Neural cell (in vitro differentiated cells): ENCODE data around the gene CA5A. TPM values are rescaled to one million over a fixed set of nuclear protein-coding genes. Genes with fewer than 3 reads are reported as not detected.
"Not testable (repeated sequence)": the region's sequence is repeated elsewhere in the genome, so short reads cannot be mapped to it uniquely, and the experiment has no call there.

Experiments
- H2AFZ ChIP-seq: fragments of 200-600, 300-800 bp; sonication (generic), shearing (Covaris generic); 2 replicates; pipeline ENCODE4 v1.6.0; 2014; ENCODE audit warnings: low read depth, mild to moderate bottlenecking, antibody characterized with exemption, low read length, moderate library complexity
- H3F3A ChIP-seq: fragments of 200-600 bp; shearing (Covaris generic); 2 replicates; pipeline ENCODE4 v1.6.1; 2016; ENCODE audit warnings: mild to moderate bottlenecking, moderate library complexity, mixed read lengths, antibody characterized with exemption, low read length; ENCODE audit not compliant: insufficient read depth, poor library complexity, severe bottlenecking
- H3K27ac ChIP-seq: fragments of 200-600, 300-800 bp; sonication (generic), shearing (Covaris generic); 2 replicates; pipeline ENCODE4 v1.5.1; 2014; ENCODE audit warnings: mild to moderate bottlenecking, low read length, moderate library complexity
- H3K27me3 ChIP-seq: fragments of 300-800, 200-600 bp; sonication (generic), shearing (Covaris generic); 2 replicates; pipeline ENCODE4 v1.6.0; 2014; ENCODE audit warnings: mild to moderate bottlenecking, low read depth, low read length, moderate library complexity; ENCODE audit not compliant: insufficient read depth
- H3K36me3 ChIP-seq: fragments of 300-800, 200-600 bp; sonication (generic), shearing (Covaris generic); 2 replicates; pipeline ENCODE4 v1.5.1; 2014; ENCODE audit warnings: mild to moderate bottlenecking, antibody characterized with exemption, low read length, moderate library complexity; ENCODE audit not compliant: insufficient read depth
- H3K4me2 ChIP-seq: fragments of 300-800, 200-600 bp; sonication (generic), shearing (Covaris generic); 2 replicates; pipeline ENCODE4 v1.6.0; 2014; ENCODE audit warnings: mild to moderate bottlenecking, low read length
- H3K4me3 ChIP-seq: fragments of 300-800, 200-600 bp; sonication (generic), shearing (Covaris generic); 2 replicates; pipeline ENCODE4 v1.5.1; 2014; ENCODE audit warnings: mild to moderate bottlenecking, low read length, moderate library complexity
- H3K79me2 ChIP-seq: fragments of 200-600 bp; shearing (Covaris generic); replicated peaks from 2 replicates; pipeline ENCODE4 v1.6.0; 2014; ENCODE audit warnings: mild to moderate bottlenecking, low read length, moderate library complexity; ENCODE audit not compliant: insufficient read depth
- H3K9ac ChIP-seq: fragments of 300-800, 200-600 bp; sonication (generic), shearing (Covaris generic); 2 replicates; pipeline ENCODE4 v1.6.1; 2016; ENCODE audit warnings: mild to moderate bottlenecking, low read length, mixed read lengths
- H3K9me2 ChIP-seq: fragments of 200-600 bp; shearing (Covaris generic); 2 replicates; pipeline ENCODE4 v1.6.1; 2016; ENCODE audit warnings: mild to moderate bottlenecking, low read length, mixed read lengths; ENCODE audit not compliant: insufficient read depth
- H3K9me3 ChIP-seq: fragments of 200-600, 300-800 bp; sonication (generic), shearing (Covaris generic); 2 replicates; pipeline ENCODE4 v1.6.1; 2016; ENCODE audit warnings: mild to moderate bottlenecking, mixed run types, low read length, moderate library complexity, mixed read lengths
- H4K20me1 ChIP-seq: fragments of 200-600 bp; shearing (Covaris generic); 2 replicates; pipeline ENCODE4 v1.6.1; 2016; ENCODE audit warnings: mild to moderate bottlenecking, mixed run types; ENCODE audit not compliant: insufficient read depth
- EP300 ChIP-seq: fragments of 450-650 bp; conservative IDR thresholded peaks from 2 replicates; pipeline ENCODE4 v1.6.1; 2014; ENCODE audit warnings: antibody characterized with exemption, mild to moderate bottlenecking, moderate library complexity; ENCODE audit not compliant: poor library complexity, severe bottlenecking
- EZH2 ChIP-seq: fragments of 200-600, 300-800 bp; shearing (Covaris generic), sonication (generic); IDR thresholded peaks from 2 replicates; pipeline ENCODE4 v1.6.1; 2014; ENCODE audit warnings: antibody characterized with exemption, low read length, borderline replicate concordance, mild to moderate bottlenecking; ENCODE audit not compliant: insufficient read depth, poor library complexity, severe bottlenecking
- MXI1 ChIP-seq: fragments of 450-650 bp; conservative IDR thresholded peaks from 2 replicates; pipeline ENCODE4 v1.6.1; 2014; ENCODE audit warnings: antibody characterized with exemption, mild to moderate bottlenecking; ENCODE audit not compliant: poor library complexity, severe bottlenecking
- POLR2AphosphoS5 ChIP-seq: IDR thresholded peaks from 2 replicates; pipeline ENCODE4 v1.6.1; 2012
- RAD21 ChIP-seq: fragments of 450-650 bp; conservative IDR thresholded peaks from 2 replicates; pipeline ENCODE4 v1.6.1; 2014; ENCODE audit warnings: antibody characterized with exemption, mild to moderate bottlenecking, moderate library complexity
- SMC3 ChIP-seq: fragments of 450-650 bp; conservative IDR thresholded peaks from 2 replicates; pipeline ENCODE4 v1.6.1; 2014; ENCODE audit warnings: antibody characterized with exemption, mild to moderate bottlenecking, moderate library complexity; ENCODE audit not compliant: poor library complexity
- TAF1 ChIP-seq: IDR thresholded peaks from 2 replicates; pipeline ENCODE4 v1.6.1; 2012; ENCODE audit warnings: low read depth
- polyA plus RNA-seq: library from polyadenylated mRNA; depleted of rRNA; stranded (reverse); fragments of >200 nt; gene quantifications from 2 replicates; pipeline ENCODE4 v1.2.3, GENCODE V29; 2014
- TF ChIP-seq, protein P1 (sequence below): IDR thresholded peaks from 2 replicates; pipeline ENCODE4 v1.6.1; 2012; ENCODE audit warnings: borderline replicate concordance
- TF ChIP-seq, protein P2 (sequence below): fragments of 450-650 bp; IDR thresholded peaks from 2 replicates; pipeline ENCODE4 v1.5.1; 2014; ENCODE audit warnings: antibody characterized with exemption, mild to moderate bottlenecking, moderate library complexity; ENCODE audit not compliant: poor library complexity, severe bottlenecking

The CA5A gene
- polyA plus RNA-seq, 1 donor from 2014 or later: not detected

GRCh38 chr16:87881324-87882200 lies 54.8 kb downstream of the CA5A start:
- H4K20me1 ChIP-seq: no peaks in the 10 kb centered on the region
- H3K27me3 ChIP-seq: no peaks in the 10 kb centered on the region
- H3K9me2 ChIP-seq: no peaks in the 10 kb centered on the region
- H3K4me3 ChIP-seq: no peak overlapping the region
- no peaks in the 10 kb centered on the region for H3F3A ChIP-seq
- H3K27ac ChIP-seq: no peak overlapping the region
- no peak overlapping the region for H3K9ac ChIP-seq
- TF ChIP-seq POLR2AphosphoS5 (no peak), TAF1 (no peak), MXI1 (no peak)
- TF ChIP-seq, protein P1, sequence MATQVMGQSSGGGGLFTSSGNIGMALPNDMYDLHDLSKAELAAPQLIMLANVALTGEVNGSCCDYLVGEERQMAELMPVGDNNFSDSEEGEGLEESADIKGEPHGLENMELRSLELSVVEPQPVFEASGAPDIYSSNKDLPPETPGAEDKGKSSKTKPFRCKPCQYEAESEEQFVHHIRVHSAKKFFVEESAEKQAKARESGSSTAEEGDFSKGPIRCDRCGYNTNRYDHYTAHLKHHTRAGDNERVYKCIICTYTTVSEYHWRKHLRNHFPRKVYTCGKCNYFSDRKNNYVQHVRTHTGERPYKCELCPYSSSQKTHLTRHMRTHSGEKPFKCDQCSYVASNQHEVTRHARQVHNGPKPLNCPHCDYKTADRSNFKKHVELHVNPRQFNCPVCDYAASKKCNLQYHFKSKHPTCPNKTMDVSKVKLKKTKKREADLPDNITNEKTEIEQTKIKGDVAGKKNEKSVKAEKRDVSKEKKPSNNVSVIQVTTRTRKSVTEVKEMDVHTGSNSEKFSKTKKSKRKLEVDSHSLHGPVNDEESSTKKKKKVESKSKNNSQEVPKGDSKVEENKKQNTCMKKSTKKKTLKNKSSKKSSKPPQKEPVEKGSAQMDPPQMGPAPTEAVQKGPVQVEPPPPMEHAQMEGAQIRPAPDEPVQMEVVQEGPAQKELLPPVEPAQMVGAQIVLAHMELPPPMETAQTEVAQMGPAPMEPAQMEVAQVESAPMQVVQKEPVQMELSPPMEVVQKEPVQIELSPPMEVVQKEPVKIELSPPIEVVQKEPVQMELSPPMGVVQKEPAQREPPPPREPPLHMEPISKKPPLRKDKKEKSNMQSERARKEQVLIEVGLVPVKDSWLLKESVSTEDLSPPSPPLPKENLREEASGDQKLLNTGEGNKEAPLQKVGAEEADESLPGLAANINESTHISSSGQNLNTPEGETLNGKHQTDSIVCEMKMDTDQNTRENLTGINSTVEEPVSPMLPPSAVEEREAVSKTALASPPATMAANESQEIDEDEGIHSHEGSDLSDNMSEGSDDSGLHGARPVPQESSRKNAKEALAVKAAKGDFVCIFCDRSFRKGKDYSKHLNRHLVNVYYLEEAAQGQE: no peak
- no peak overlapping the region for H2AFZ ChIP-seq
- no peaks in the 10 kb centered on the region for H3K9me3 ChIP-seq
- H3K4me2 ChIP-seq: no peak overlapping the region
- no peaks in the 10 kb centered on the region for H3K79me2 ChIP-seq
- H3K36me3 ChIP-seq: no peaks in the 10 kb centered on the region

DNA sequence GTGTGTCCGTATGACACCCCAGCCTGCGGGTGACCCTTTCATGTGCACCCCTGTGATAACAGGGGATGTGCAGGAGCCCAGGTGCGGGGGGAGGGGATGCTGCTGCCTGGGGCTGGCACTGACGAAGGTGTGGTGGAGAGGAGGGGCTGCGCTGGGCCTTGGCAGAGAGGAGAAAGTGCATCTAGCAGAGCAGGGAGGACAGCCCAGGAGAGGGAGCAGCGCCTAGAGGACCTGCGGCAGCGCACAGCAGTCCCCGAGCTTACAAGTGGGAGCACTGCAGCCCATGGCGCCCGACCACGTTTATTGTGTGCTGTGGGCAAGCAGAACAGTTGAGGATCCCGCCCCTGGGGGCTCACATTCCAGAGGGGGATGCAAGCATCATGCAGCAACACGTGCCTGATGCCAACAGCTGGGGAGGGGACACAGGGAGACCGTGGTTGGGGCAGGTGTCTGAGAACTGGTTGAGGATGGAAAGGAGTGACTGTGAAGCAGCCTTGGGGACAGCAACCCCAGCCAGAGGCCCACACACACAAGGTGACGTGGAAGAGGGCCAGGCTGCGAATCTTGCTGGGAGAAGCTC lies 56.1 kb downstream of the CA5A start:
- no peak for TF ChIP-seq TAF1
- no peak for TF ChIP-seq EP300
- TF ChIP-seq, protein P1: no peak
- TF ChIP-seq POLR2AphosphoS5: no peak
- TF ChIP-seq EZH2: no peak
- TF ChIP-seq RAD21: no peak
- TF ChIP-seq MXI1: no peak
- TF ChIP-seq, protein P2, sequence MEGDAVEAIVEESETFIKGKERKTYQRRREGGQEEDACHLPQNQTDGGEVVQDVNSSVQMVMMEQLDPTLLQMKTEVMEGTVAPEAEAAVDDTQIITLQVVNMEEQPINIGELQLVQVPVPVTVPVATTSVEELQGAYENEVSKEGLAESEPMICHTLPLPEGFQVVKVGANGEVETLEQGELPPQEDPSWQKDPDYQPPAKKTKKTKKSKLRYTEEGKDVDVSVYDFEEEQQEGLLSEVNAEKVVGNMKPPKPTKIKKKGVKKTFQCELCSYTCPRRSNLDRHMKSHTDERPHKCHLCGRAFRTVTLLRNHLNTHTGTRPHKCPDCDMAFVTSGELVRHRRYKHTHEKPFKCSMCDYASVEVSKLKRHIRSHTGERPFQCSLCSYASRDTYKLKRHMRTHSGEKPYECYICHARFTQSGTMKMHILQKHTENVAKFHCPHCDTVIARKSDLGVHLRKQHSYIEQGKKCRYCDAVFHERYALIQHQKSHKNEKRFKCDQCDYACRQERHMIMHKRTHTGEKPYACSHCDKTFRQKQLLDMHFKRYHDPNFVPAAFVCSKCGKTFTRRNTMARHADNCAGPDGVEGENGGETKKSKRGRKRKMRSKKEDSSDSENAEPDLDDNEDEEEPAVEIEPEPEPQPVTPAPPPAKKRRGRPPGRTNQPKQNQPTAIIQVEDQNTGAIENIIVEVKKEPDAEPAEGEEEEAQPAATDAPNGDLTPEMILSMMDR: no peak
- no peak for TF ChIP-seq SMC3
- no peaks in the 10 kb centered on the region for H3K27me3 ChIP-seq
- H4K20me1 ChIP-seq: no peaks in the 10 kb centered on the region
- no peaks in the 10 kb centered on the region for H3K36me3 ChIP-seq
- no peak overlapping the region for H3K27ac ChIP-seq
- H3K4me3 ChIP-seq: no peak overlapping the region
- H2AFZ ChIP-seq: no peak overlapping the region
- no peak overlapping the region for H3K4me2 ChIP-seq
- no peaks in the 10 kb centered on the region for H3K9me3 ChIP-seq
- no peak overlapping the region for H3K9ac ChIP-seq
- H3K79me2 ChIP-seq: no peaks in the 10 kb centered on the region
- no peaks in the 10 kb centered on the region for H3K9me2 ChIP-seq
- no peaks in the 10 kb centered on the region for H3F3A ChIP-seq

GRCh38 chr16:87879411-87880013 lies 56.8 kb downstream of the CA5A start:
- H2AFZ ChIP-seq, H4K20me1 ChIP-seq, H3K4me2 ChIP-seq: not testable (repeated sequence)

More at GRCh38 chr16:87879411-87880013, 56.8 kb downstream of the CA5A start:
- not testable (repeated sequence) for H3F3A ChIP-seq, H3K36me3 ChIP-seq, H3K9me2 ChIP-seq, H3K27me3 ChIP-seq, H3K79me2 ChIP-seq, H3K4me3 ChIP-seq, H3K9me3 ChIP-seq, H3K9ac ChIP-seq, H3K27ac ChIP-seq
